Endothelial cell of umbilical vein (primary cell): Measurements from ENCODE around the gene VAT1. TPM values are rescaled to one million over a fixed set of nuclear protein-coding genes. Genes with fewer than 3 reads are reported as not detected.

Experiments used
- BruUV-seq: library from RNA; stranded (reverse); fragments of 400-500 nt; replicated peaks from 2 replicates; lab custom pipeline; 2021; lab: Mats Ljungman, UMichigan
- CTCF ChIA-PET: fragments of 300-600, 350-600 bp; sonication (Branson Sonifier 250); formaldehyde crosslinking; loops from one replicate; lab custom pipeline; 2021; ENCODE audit warnings: antibody characterized with exemption, inconsistent platforms; lab: Charles Lee
- POLR2A ChIA-PET: fragments of 300-600, 350-600 bp; sonication (Branson Sonifier 250); formaldehyde crosslinking; loops from one replicate; lab custom pipeline; 2021; ENCODE audit warnings: antibody characterized with exemption, inconsistent platforms; lab: Charles Lee
- DNase-seq: peaks from one replicate; pipeline ENCODE4 v3.0.0-alpha.2; 2011; ENCODE audit warnings: low read depth, low spot score
- FAIRE-seq: peaks from 2 replicates; lab custom pipeline; 2011; peaks lifted over from hg19 to GRCh38; lab: Jason Lieb, UNC
- H2AFZ ChIP-seq: 2 replicates; pipeline ENCODE4 v1.6.0; 2012; ENCODE audit warnings: low read depth, low read length, control low read depth, inconsistent platforms
- H3K27ac ChIP-seq: 2 replicates; pipeline ENCODE4 v1.5.1; 2011; ENCODE audit warnings: low read depth, mild to moderate bottlenecking, control low read depth, low read length, moderate library complexity; ENCODE audit not compliant: insufficient read depth
- H3K27me3 ChIP-seq, 2 experiments: 2 replicates each; pipeline versions ENCODE4 v1.6.0 to v1.6.1; 2011; ENCODE audit warnings: low read length in 2 of 2, mixed read lengths in 1 of 2; ENCODE audit not compliant: control insufficient read depth in 2 of 2, insufficient read depth in 2 of 2
- H3K36me3 ChIP-seq, 2 experiments: 2 replicates in 1 of 2; 3 replicates in 1 of 2; pipeline ENCODE4 v1.5.1; 2011; ENCODE audit warnings: low read length in 2 of 2, mild to moderate bottlenecking in 1 of 2, moderate library complexity in 1 of 2; ENCODE audit not compliant: control insufficient read depth in 2 of 2, insufficient read depth in 2 of 2; ENCODE audit errors: extremely low read depth in 1 of 2
- H3K4me1 ChIP-seq: 3 replicates; pipeline ENCODE4 v1.5.1; 2011; ENCODE audit warnings: mild to moderate bottlenecking, low read length; ENCODE audit not compliant: control insufficient read depth, insufficient read depth; ENCODE audit errors: extremely low read depth
- H3K4me2 ChIP-seq: 2 replicates; pipeline ENCODE4 v1.6.1; 2011; ENCODE audit warnings: low read length, control low read depth, mixed read lengths; ENCODE audit not compliant: insufficient read depth
- H3K4me3 ChIP-seq, 3 experiments: fragments of 200-600 bp in 1 of 3; sonication (generic), shearing (Covaris generic) in 1 of 3; replicated peaks in 1 of 3; 2 replicates each; pipeline ENCODE4 v1.5.1; 2011 to 2016; ENCODE audit warnings: control low read depth in 3 of 3, low read length in 3 of 3, mild to moderate bottlenecking in 2 of 3, inconsistent platforms in 1 of 3, low read depth in 1 of 3, moderate library complexity in 1 of 3; ENCODE audit not compliant: insufficient read depth in 1 of 3
- H3K79me2 ChIP-seq: 2 replicates; pipeline ENCODE4 v1.6.0; 2012; ENCODE audit warnings: low read length, inconsistent platforms; ENCODE audit not compliant: control insufficient read depth, insufficient read depth
- H3K9ac ChIP-seq: replicated peaks from 2 replicates; pipeline ENCODE3; 2011; ENCODE audit warnings: low read length, control low read depth; ENCODE audit not compliant: insufficient read depth; ENCODE audit errors: extremely low read depth
- H3K9me1 ChIP-seq: replicated peaks from 3 replicates; pipeline ENCODE4 v1.6.0; 2011; ENCODE audit warnings: mild to moderate bottlenecking, low read length; ENCODE audit not compliant: control insufficient read depth, insufficient read depth; ENCODE audit errors: extremely low read depth
- H3K9me3 ChIP-seq: replicated peaks from 2 replicates; pipeline ENCODE4 v1.5.1; 2012; ENCODE audit warnings: low read length, inconsistent platforms; ENCODE audit not compliant: control insufficient read depth, insufficient read depth
- H4K20me1 ChIP-seq: replicated peaks from 2 replicates; pipeline ENCODE3; 2011; ENCODE audit warnings: mild to moderate bottlenecking, low read length; ENCODE audit not compliant: control insufficient read depth, insufficient read depth; ENCODE audit errors: extremely low read depth
- EZH2 ChIP-seq: IDR thresholded peaks from 2 replicates; pipeline ENCODE4 v1.6.1; 2012; ENCODE audit warnings: borderline replicate concordance, low read depth, mild to moderate bottlenecking, moderate library complexity, low read length, inconsistent platforms; ENCODE audit not compliant: severe bottlenecking
- FOS ChIP-seq: IDR thresholded peaks from 2 replicates; pipeline ENCODE4 v1.6.1; 2011; ENCODE audit warnings: mild to moderate bottlenecking, low read length, moderate library complexity, borderline replicate concordance; ENCODE audit not compliant: insufficient read depth
- GATA2 ChIP-seq: IDR thresholded peaks from 2 replicates; pipeline ENCODE4 v1.7.0; 2011; ENCODE audit warnings: low read depth, mild to moderate bottlenecking, moderate library complexity, mixed read lengths, low read length; ENCODE audit not compliant: insufficient read length, insufficient read depth
- JUN ChIP-seq: IDR thresholded peaks from 2 replicates; pipeline ENCODE4 v1.6.1; 2011; ENCODE audit warnings: borderline replicate concordance, low read depth; ENCODE audit not compliant: insufficient read length, insufficient read depth
- MAX ChIP-seq: IDR thresholded peaks from 2 replicates; pipeline ENCODE4 v1.6.1; 2011; ENCODE audit not compliant: insufficient read depth, insufficient read length
- MYC ChIP-seq: IDR thresholded peaks from one replicate; pipeline ENCODE4 v1.6.1; 2011; ENCODE audit warnings: mild to moderate bottlenecking, low read depth, low read length
- POLR2A ChIP-seq: IDR thresholded peaks from 2 replicates; pipeline ENCODE4 v1.6.1; 2012; ENCODE audit warnings: low read depth, mild to moderate bottlenecking, control low read depth, low read length
- POLR2AphosphoS5 ChIP-seq: IDR thresholded peaks from 2 replicates; pipeline ENCODE4 v1.6.1; 2012; ENCODE audit warnings: low read depth, mild to moderate bottlenecking, control low read depth, low read length, moderate library complexity; ENCODE audit not compliant: insufficient read depth
- dilution Hi-C: fragments of 300-500 bp; cut with MboI; formaldehyde crosslinking; loops from one replicate; pipeline ENCODE4 v1.15.0; 2019; ENCODE audit warnings: low sequenced_read_pairs; ENCODE audit not compliant: extremely low pct_ligation_motif_present
- intact Hi-C: fragments of 100-400 bp; cut with micrococcal nuclease; formaldehyde crosslinking; loops from one replicate; pipeline ENCODE4 v1.10.0; 2022
- polyA plus RNA-seq, 4 experiments: library from polyadenylated mRNA; depleted of rRNA in 3 of 4; stranded (reverse) in 3 of 4; unstranded in 1 of 4; fragments of >200 nt; gene quantifications; 2 replicates each; pipeline versions ENCODE4 v1.2.1 to v1.2.3, GENCODE V29; 2011 to 2012; ENCODE audit warnings: missing spikeins in 1 of 4
- total RNA-seq: library from RNA; stranded (reverse); gene quantifications from 2 replicates; pipeline ENCODE4 v1.2.3, GENCODE V29; 2021
- TF ChIP-seq, protein P1 (sequence below), 2 donors: IDR thresholded peaks; 1 replicate in 1 of 2; 2 replicates in 1 of 2; pipeline ENCODE4 v1.5.1; 2011; ENCODE audit warnings: low read length in 2 of 2, mild to moderate bottlenecking in 2 of 2, moderate library complexity in 2 of 2, control low read depth in 1 of 2, inconsistent platforms in 1 of 2, low read depth in 1 of 2; ENCODE audit not compliant: insufficient read depth in 1 of 2; ENCODE audit errors: extremely low read depth in 1 of 2

Gene VAT1
- total and polyA plus RNA-seq, 2 donors (not counting 3 experiments of a cell fraction or from before 2014, with no cell fraction given), result 339 to 482 TPM

GRCh38 chr17:42997984-42998938 lies 23.9 kb downstream of the VAT1 start, which contains the start of gene RPL27:
Gene RPL27 (plus strand): TSS chr17:42998419. CDS start chr17:42998751, 332 bp downstream.
- H3K27me3 ChIP-seq, result no peaks in the 10 kb centered on the region
- ChIA-PET CTCF (interaction anchor here (0.6 to 2.4 kb wide), 32 partner anchors 9 to 421 kb away, joined by 3 to 25 read pairs (median 4); partner anchors contain the start of genes AARSD1, AOC2, BECN1 and IFI35), POLR2A (interaction anchor here (0.6 to 2.2 kb wide), 14 partner anchors 8 to 363 kb away, joined by 3 to 9 read pairs (median 4); partner anchors contain the start of genes BECN1, IFI35 and VAT1)
- peak within 1 kb of the TSS; percentile 77 for H2AFZ ChIP-seq
- H3K79me2 ChIP-seq, result peaks cover 27% of the 10 kb centered on the region
- H4K20me1 ChIP-seq, result no peaks in the 10 kb centered on the region
- dilution Hi-C loops (no loop called here), intact Hi-C loops (loop anchor here (1.0 to 2.0 kb wide), 7 partner anchors 17 to 321 kb away; partner anchors contain the start of genes AARSD1, BRCA1, NBR1 and PLEKHH3)
- FAIRE-seq (peak; percentile 99), DNase-seq (peak; percentile 100)
- peak within 1 kb of the TSS; percentile 75 for H3K27ac ChIP-seq
- TF ChIP-seq JUN (peak; percentile 74), GATA2 (no peak), MAX (peak; percentile 87), EZH2 (no peak), FOS (peak; percentile 37), MYC (peak; percentile 70), POLR2AphosphoS5 (peak; percentile 88), POLR2A (peak; percentile 94)
- TF ChIP-seq, protein P1, sequence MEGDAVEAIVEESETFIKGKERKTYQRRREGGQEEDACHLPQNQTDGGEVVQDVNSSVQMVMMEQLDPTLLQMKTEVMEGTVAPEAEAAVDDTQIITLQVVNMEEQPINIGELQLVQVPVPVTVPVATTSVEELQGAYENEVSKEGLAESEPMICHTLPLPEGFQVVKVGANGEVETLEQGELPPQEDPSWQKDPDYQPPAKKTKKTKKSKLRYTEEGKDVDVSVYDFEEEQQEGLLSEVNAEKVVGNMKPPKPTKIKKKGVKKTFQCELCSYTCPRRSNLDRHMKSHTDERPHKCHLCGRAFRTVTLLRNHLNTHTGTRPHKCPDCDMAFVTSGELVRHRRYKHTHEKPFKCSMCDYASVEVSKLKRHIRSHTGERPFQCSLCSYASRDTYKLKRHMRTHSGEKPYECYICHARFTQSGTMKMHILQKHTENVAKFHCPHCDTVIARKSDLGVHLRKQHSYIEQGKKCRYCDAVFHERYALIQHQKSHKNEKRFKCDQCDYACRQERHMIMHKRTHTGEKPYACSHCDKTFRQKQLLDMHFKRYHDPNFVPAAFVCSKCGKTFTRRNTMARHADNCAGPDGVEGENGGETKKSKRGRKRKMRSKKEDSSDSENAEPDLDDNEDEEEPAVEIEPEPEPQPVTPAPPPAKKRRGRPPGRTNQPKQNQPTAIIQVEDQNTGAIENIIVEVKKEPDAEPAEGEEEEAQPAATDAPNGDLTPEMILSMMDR (IDR thresholded peaks at IDR 0.05; ENCODE audit: extremely low read depth in 1 of 2, insufficient read depth in 1 of 2, low read depth in 1 of 2, low read length in 2 of 2), result peak; percentile 68 to 77
- TSS peak; percentile 63 for BruUV-seq
- H3K4me2 ChIP-seq, result peak within 1 kb of the TSS; percentile 90
- peaks cover 4 to 19% of the 10 kb centered on the region in 2 experiments for H3K36me3 ChIP-seq
- peak within 1 kb of the TSS; percentile 87 for H3K9ac ChIP-seq
- peak within 1 kb of the TSS; percentile 56 to 86 (median 58) for H3K4me3 ChIP-seq
- peaks cover 23% of the 10 kb centered on the region for H3K4me1 ChIP-seq
- H3K9me1 ChIP-seq, result no peaks in the 10 kb centered on the region
- H3K9me3 ChIP-seq, result no peaks in the 10 kb centered on the region
